WTC11 (cell line): ENCODE results near the gene CYP27B1. TPM values are rescaled to one million over a fixed set of nuclear protein-coding genes. Genes with fewer than 3 reads are reported as not detected.

Experiments used
- ATAC-seq: fragments of 200-7000 bp; cut with Tn5 transposase; 2 replicates; pipeline ENCODE4 v1.10.0; 2021; ENCODE audit warnings: mild to moderate bottlenecking, moderate library complexity
- CTCF ChIA-PET: fragments of 300-600 bp; sonication (Branson Sonifier 250); formaldehyde crosslinking; loops from one replicate; lab custom pipeline; 2021; ENCODE audit warnings: antibody characterized with exemption; lab: Charles Lee
- POLR2A ChIA-PET: fragments of 350-600 bp; sonication (Branson Sonifier 250); formaldehyde crosslinking; loops from one replicate; lab custom pipeline; 2021; ENCODE audit warnings: antibody characterized with exemption; lab: Charles Lee
- DNase-seq: peaks from one replicate; pipeline ENCODE4 v3.0.0; 2021; ENCODE audit warnings: low spot score
- H3K27ac Mint-ChIP-seq: 2 replicates; pipeline ENCODE4 v1.8.0; 2021; ENCODE audit warnings: mixed read lengths
- H3K27me3 Mint-ChIP-seq: 2 replicates; pipeline ENCODE4 v1.8.0; 2021; ENCODE audit warnings: low read depth, mild to moderate bottlenecking, moderate library complexity, mixed read lengths
- H3K36me3 Mint-ChIP-seq: 2 replicates; pipeline ENCODE4 v1.8.0; 2021; ENCODE audit warnings: mixed read lengths
- H3K4me1 Mint-ChIP-seq: 2 replicates; pipeline ENCODE4 v1.8.0; 2022; ENCODE audit warnings: mixed read lengths
- H3K4me3 Mint-ChIP-seq: 2 replicates; pipeline ENCODE4 v1.8.0; 2021; ENCODE audit warnings: mild to moderate bottlenecking, moderate library complexity, mixed read lengths
- H3K9me3 Mint-ChIP-seq: 2 replicates; pipeline ENCODE4 v1.8.0; 2021; ENCODE audit warnings: mixed read lengths
- ELF4 ChIP-seq: sonication (generic); formaldehyde crosslinking; IDR thresholded peaks from 2 replicates; pipeline ENCODE4 v1.8.1; 2022; ENCODE audit warnings: low read depth, mild to moderate bottlenecking, moderate library complexity, missing genetic modification reagents
- MXD4 ChIP-seq: fragments of 250-450 bp; sonication (Bioruptor Pico); IDR thresholded peaks from 2 replicates; pipeline ENCODE4 v1.8.0; 2021; ENCODE audit warnings: mild to moderate bottlenecking, moderate library complexity, borderline replicate concordance
- NFYB ChIP-seq: sonication (generic); formaldehyde crosslinking; conservative IDR thresholded peaks from 2 replicates; pipeline ENCODE4 v1.8.0; 2022; ENCODE audit warnings: low read depth, missing genetic modification reagents
- NR1H2 ChIP-seq: sonication (generic); formaldehyde crosslinking; IDR thresholded peaks from 2 replicates; pipeline ENCODE4 v1.9.0; 2021; ENCODE audit warnings: mild to moderate bottlenecking, moderate library complexity, missing genetic modification reagents
- NR2C2 ChIP-seq: sonication (generic); formaldehyde crosslinking; IDR thresholded peaks from 2 replicates; pipeline ENCODE4 v1.8.0; 2022; ENCODE audit warnings: mild to moderate bottlenecking, missing genetic modification reagents
- PRRX2 ChIP-seq: fragments of 250-450 bp; sonication (Bioruptor Pico); IDR thresholded peaks from 2 replicates; pipeline ENCODE4 v1.8.0; 2021; ENCODE audit warnings: mild to moderate bottlenecking
- SOX15 ChIP-seq: fragments of 250-450 bp; sonication (Bioruptor Pico); IDR thresholded peaks from 2 replicates; pipeline ENCODE4 v1.9.0; 2021; ENCODE audit warnings: mild to moderate bottlenecking
- TEAD4 ChIP-seq: sonication (generic); formaldehyde crosslinking; IDR thresholded peaks from 2 replicates; pipeline ENCODE4 v1.8.0; 2022; ENCODE audit warnings: mild to moderate bottlenecking, missing genetic modification reagents
- TP53 ChIP-seq: sonication (generic); formaldehyde crosslinking; IDR thresholded peaks from 2 replicates; pipeline ENCODE4 v1.8.1; 2023; ENCODE audit warnings: mild to moderate bottlenecking, missing genetic modification reagents
- ZNF232 ChIP-seq: sonication (generic); formaldehyde crosslinking; IDR thresholded peaks from 2 replicates; pipeline ENCODE4 v1.8.0; 2022; ENCODE audit warnings: mild to moderate bottlenecking, missing genetic modification reagents
- ZNF263 ChIP-seq: sonication (generic); formaldehyde crosslinking; IDR thresholded peaks from 2 replicates; pipeline ENCODE4 v1.8.1; 2022; ENCODE audit warnings: low read depth, mild to moderate bottlenecking, moderate library complexity, missing genetic modification reagents
- total RNA-seq: library from RNA; stranded (reverse); gene quantifications from 3 replicates; pipeline ENCODE4 v1.2.3, GENCODE V29; 2021
- TF ChIP-seq, protein P1 (sequence below): sonication (generic); formaldehyde crosslinking; IDR thresholded peaks from 2 replicates; pipeline ENCODE4 v1.8.1; 2022; ENCODE audit warnings: mild to moderate bottlenecking, moderate library complexity, missing genetic modification reagents
- TF ChIP-seq, protein P2 (sequence below): sonication (generic); formaldehyde crosslinking; IDR thresholded peaks from 2 replicates; pipeline ENCODE4 v1.8.1; 2023; ENCODE audit warnings: mild to moderate bottlenecking, missing genetic modification reagents, borderline replicate concordance
- TF ChIP-seq, protein P3 (sequence below): sonication (generic); formaldehyde crosslinking; IDR thresholded peaks from 2 replicates; pipeline ENCODE4 v1.8.0; 2022; ENCODE audit warnings: missing genetic modification reagents
- TF ChIP-seq, protein P4 (sequence below): sonication (generic); formaldehyde crosslinking; IDR thresholded peaks from 2 replicates; pipeline ENCODE4 v1.8.0; 2023; ENCODE audit warnings: missing genetic modification reagents
- TF ChIP-seq, protein P5 (sequence below): sonication (generic); formaldehyde crosslinking; IDR thresholded peaks from 2 replicates; pipeline ENCODE4 v1.8.1; 2022; ENCODE audit warnings: low read depth, mild to moderate bottlenecking, moderate library complexity, missing genetic modification reagents, borderline replicate concordance

The CYP27B1 gene
- total RNA-seq, 1 experiment from 2014 or later: 2.1 TPM

DNA sequence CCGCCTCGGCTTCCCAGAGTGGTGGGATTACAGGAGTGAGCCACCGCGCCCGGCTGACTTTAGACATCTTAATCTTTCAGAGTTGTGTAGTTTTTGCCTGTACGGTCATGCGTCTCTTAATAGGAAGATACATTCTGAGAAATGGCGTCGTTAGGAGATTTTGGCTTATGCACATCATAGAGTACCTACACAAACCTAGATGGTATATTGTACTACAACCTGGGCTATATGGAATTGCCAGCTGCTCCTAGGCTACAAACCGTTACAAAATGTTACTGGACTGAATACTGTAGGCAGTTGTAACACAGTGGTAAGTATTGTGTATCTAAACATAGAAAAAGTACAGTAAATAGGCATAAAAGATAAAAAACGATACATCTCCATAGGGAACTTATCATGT lies 17.0 kb upstream of the CYP27B1 start:
- DNase-seq: no peak
- ChIA-PET CTCF (interaction anchor here (1.0 to 1.7 kb wide), 3 partner anchors 24 to 31 kb away, joined by 6 to 13 read pairs (median 8); no protein-coding TSS in a partner anchor), POLR2A (no interaction called here)
- H3K4me1 Mint-ChIP-seq: peaks cover 4% of the 10 kb centered on the region; the same call in 1 of the 2 replicates
- ATAC-seq: no peak
- no peaks in the 10 kb centered on the region for H3K27me3 Mint-ChIP-seq
- H3K36me3 Mint-ChIP-seq: peaks cover 35% of the 10 kb centered on the region
- no peaks in the 10 kb centered on the region for H3K9me3 Mint-ChIP-seq
- peak overlapping the region; percentile 63 for H3K4me3 Mint-ChIP-seq
- TF ChIP-seq ELF4 (CRISPR knock-in tag) (no peak), TEAD4 (CRISPR knock-in tag) (no peak), NR2C2 (CRISPR knock-in tag) (no peak), ZNF263 (CRISPR knock-in tag) (no peak), SOX15 (CRISPR knock-in tag) (no peak), PRRX2 (CRISPR knock-in tag) (no peak), ZNF232 (CRISPR knock-in tag) (no peak)
- TF ChIP-seq, protein P1, sequence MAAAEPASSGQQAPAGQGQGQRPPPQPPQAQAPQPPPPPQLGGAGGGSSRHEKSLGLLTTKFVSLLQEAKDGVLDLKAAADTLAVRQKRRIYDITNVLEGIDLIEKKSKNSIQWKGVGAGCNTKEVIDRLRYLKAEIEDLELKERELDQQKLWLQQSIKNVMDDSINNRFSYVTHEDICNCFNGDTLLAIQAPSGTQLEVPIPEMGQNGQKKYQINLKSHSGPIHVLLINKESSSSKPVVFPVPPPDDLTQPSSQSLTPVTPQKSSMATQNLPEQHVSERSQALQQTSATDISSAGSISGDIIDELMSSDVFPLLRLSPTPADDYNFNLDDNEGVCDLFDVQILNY: no peak
- TF ChIP-seq, protein P2, sequence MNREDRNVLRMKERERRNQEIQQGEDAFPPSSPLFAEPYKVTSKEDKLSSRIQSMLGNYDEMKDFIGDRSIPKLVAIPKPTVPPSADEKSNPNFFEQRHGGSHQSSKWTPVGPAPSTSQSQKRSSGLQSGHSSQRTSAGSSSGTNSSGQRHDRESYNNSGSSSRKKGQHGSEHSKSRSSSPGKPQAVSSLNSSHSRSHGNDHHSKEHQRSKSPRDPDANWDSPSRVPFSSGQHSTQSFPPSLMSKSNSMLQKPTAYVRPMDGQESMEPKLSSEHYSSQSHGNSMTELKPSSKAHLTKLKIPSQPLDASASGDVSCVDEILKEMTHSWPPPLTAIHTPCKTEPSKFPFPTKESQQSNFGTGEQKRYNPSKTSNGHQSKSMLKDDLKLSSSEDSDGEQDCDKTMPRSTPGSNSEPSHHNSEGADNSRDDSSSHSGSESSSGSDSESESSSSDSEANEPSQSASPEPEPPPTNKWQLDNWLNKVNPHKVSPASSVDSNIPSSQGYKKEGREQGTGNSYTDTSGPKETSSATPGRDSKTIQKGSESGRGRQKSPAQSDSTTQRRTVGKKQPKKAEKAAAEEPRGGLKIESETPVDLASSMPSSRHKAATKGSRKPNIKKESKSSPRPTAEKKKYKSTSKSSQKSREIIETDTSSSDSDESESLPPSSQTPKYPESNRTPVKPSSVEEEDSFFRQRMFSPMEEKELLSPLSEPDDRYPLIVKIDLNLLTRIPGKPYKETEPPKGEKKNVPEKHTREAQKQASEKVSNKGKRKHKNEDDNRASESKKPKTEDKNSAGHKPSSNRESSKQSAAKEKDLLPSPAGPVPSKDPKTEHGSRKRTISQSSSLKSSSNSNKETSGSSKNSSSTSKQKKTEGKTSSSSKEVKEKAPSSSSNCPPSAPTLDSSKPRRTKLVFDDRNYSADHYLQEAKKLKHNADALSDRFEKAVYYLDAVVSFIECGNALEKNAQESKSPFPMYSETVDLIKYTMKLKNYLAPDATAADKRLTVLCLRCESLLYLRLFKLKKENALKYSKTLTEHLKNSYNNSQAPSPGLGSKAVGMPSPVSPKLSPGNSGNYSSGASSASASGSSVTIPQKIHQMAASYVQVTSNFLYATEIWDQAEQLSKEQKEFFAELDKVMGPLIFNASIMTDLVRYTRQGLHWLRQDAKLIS: no peak
- TF ChIP-seq, protein P3, sequence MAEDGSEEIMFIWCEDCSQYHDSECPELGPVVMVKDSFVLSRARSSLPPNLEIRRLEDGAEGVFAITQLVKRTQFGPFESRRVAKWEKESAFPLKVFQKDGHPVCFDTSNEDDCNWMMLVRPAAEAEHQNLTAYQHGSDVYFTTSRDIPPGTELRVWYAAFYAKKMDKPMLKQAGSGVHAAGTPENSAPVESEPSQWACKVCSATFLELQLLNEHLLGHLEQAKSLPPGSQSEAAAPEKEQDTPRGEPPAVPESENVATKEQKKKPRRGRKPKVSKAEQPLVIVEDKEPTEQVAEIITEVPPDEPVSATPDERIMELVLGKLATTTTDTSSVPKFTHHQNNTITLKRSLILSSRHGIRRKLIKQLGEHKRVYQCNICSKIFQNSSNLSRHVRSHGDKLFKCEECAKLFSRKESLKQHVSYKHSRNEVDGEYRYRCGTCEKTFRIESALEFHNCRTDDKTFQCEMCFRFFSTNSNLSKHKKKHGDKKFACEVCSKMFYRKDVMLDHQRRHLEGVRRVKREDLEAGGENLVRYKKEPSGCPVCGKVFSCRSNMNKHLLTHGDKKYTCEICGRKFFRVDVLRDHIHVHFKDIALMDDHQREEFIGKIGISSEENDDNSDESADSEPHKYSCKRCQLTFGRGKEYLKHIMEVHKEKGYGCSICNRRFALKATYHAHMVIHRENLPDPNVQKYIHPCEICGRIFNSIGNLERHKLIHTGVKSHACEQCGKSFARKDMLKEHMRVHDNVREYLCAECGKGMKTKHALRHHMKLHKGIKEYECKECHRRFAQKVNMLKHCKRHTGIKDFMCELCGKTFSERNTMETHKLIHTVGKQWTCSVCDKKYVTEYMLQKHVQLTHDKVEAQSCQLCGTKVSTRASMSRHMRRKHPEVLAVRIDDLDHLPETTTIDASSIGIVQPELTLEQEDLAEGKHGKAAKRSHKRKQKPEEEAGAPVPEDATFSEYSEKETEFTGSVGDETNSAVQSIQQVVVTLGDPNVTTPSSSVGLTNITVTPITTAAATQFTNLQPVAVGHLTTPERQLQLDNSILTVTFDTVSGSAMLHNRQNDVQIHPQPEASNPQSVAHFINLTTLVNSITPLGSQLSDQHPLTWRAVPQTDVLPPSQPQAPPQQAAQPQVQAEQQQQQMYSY: no peak
- TF ChIP-seq, protein P4, sequence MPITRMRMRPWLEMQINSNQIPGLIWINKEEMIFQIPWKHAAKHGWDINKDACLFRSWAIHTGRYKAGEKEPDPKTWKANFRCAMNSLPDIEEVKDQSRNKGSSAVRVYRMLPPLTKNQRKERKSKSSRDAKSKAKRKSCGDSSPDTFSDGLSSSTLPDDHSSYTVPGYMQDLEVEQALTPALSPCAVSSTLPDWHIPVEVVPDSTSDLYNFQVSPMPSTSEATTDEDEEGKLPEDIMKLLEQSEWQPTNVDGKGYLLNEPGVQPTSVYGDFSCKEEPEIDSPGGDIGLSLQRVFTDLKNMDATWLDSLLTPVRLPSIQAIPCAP: no peak
- TF ChIP-seq, all 79 proteins: peak for 0
- H3K27ac Mint-ChIP-seq: no peak overlapping the region

DNA sequence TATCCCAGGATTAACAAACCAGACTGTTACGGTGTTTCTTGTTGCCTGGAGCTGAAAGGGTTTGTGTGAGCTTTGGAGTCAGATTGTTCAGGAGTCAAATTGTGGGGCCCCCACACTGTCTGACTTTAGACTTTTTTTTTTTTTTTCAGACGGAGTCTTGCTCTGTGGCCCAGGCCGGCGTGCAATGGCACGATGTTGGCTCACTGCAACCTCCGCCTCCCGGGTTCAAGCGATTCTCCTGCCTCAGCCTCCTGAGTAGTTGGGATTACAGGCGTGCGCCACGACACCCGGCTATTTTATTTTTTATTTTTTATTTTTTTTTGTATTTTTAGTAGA lies 16.6 kb upstream of the CYP27B1 start:
- CTCF ChIA-PET: interaction anchor here (0.6 to 2.8 kb wide), 15 partner anchors 11 to 200 kb away, joined by 3 to 17 read pairs (median 4); partner anchors contain the start of genes CYP27B1, EEF1AKMT3 and METTL1
- DNase-seq: no peak
- Mint-ChIP-seq H3K27ac (0 out of 2 replicates have a peak overlapping the region, but pooled peaks have one; percentile 97), H3K9me3 (no peaks in the 10 kb centered on the region), H3K27me3 (no peaks in the 10 kb centered on the region), H3K36me3 (peaks cover 31% of the 10 kb centered on the region), H3K4me3 (peak overlapping the region; percentile 100), H3K4me1 (peaks cover 4% of the 10 kb centered on the region; the same call in 1 of the 2 replicates)
- no peak for ATAC-seq
- no peak for TF ChIP-seq NFYB (CRISPR knock-in tag)
- no peak for TF ChIP-seq TP53 (CRISPR knock-in tag)
- no peak for TF ChIP-seq NR1H2 (CRISPR knock-in tag)
- TF ChIP-seq, protein P5, sequence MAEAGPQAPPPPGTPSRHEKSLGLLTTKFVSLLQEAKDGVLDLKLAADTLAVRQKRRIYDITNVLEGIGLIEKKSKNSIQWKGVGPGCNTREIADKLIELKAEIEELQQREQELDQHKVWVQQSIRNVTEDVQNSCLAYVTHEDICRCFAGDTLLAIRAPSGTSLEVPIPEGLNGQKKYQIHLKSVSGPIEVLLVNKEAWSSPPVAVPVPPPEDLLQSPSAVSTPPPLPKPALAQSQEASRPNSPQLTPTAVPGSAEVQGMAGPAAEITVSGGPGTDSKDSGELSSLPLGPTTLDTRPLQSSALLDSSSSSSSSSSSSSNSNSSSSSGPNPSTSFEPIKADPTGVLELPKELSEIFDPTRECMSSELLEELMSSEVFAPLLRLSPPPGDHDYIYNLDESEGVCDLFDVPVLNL (CRISPR knock-in tag): no peak
- no peak for TF ChIP-seq MXD4
- POLR2A ChIA-PET: interaction anchor here (0.7 to 1.0 kb wide), 2 partner anchors 16 kb away, joined by 3 to 4 read pairs; partner anchors contain the start of gene CYP27B1
